OCI-M2 (cell line): ENCODE measurements around the gene GNPAT.

Experiments used
- DNase-seq: peaks from one replicate; lab custom pipeline; 2025; ENCODE audit not compliant: unreplicated experiment; lab: John Stamatoyannopoulos, UW

The GNPAT gene

GRCh38 chr1:231240883-231241735, at the start of gene GNPAT:
Gene GNPAT, plus strand, starts transcription at chr1:231241212. Its CDS starts 167 bp downstream, at chr1:231241379.
- DNase-seq, result peak; percentile 52

GRCh38 chr1:231192620-231193163, 48.3 kb upstream of the GNPAT start:
- DNase-seq, result no peak

GRCh38 chr1:231193710-231194340, 47.2 kb upstream of the GNPAT start:
- DNase-seq, result no peak

GRCh38 chr1:231194476-231194842, 46.6 kb upstream of the GNPAT start:
- no peak for DNase-seq

- no peak for DNase-seq
Observed at GRCh38 chr1:231194843-231195516, 46.0 kb upstream of the GNPAT start.

GRCh38 chr1:231196307-231196706, 44.7 kb upstream of the GNPAT start:
- DNase-seq, result no peak

GRCh38 chr1:231196728-231197127, 44.3 kb upstream of the GNPAT start:
- DNase-seq, result no peak

GRCh38 chr1:231199868-231200267, 41.1 kb upstream of the GNPAT start:
- DNase-seq, result no peak

- DNase-seq, result no peak
Observed at GRCh38 chr1:231200388-231201031, 40.5 kb upstream of the GNPAT start.

GRCh38 chr1:231201375-231201978, 39.5 kb upstream of the GNPAT start:
- DNase-seq, result no peak

GRCh38 chr1:231201979-231202633, 38.9 kb upstream of the GNPAT start:
- no peak for DNase-seq

GRCh38 chr1:231203259-231204057, 37.6 kb upstream of the GNPAT start:
- DNase-seq, result no peak

GRCh38 chr1:231206856-231207255, 34.2 kb upstream of the GNPAT start:
- DNase-seq, result no peak

GRCh38 chr1:231207437-231207836, 33.6 kb upstream of the GNPAT start:
- no peak for DNase-seq

- DNase-seq, result no peak
Observed at GRCh38 chr1:231208980-231209379, 32.0 kb upstream of the GNPAT start.

- DNase-seq, result no peak
Observed at GRCh38 chr1:231209531-231209930, 31.5 kb upstream of the GNPAT start.

GRCh38 chr1:231210126-231210525, 30.9 kb upstream of the GNPAT start:
- no peak for DNase-seq

GRCh38 chr1:231211005-231211857, 29.8 kb upstream of the GNPAT start:
- DNase-seq, result peak; percentile 28
